Fibroblast of peridontal ligament (primary cell): Measurements from ENCODE around the gene GFER.

Experiments used
- DNase-seq: peaks from one replicate; pipeline ENCODE4 v3.0.0-alpha.2; 2010; ENCODE audit errors: extremely low read depth

Gene GFER

DNA sequence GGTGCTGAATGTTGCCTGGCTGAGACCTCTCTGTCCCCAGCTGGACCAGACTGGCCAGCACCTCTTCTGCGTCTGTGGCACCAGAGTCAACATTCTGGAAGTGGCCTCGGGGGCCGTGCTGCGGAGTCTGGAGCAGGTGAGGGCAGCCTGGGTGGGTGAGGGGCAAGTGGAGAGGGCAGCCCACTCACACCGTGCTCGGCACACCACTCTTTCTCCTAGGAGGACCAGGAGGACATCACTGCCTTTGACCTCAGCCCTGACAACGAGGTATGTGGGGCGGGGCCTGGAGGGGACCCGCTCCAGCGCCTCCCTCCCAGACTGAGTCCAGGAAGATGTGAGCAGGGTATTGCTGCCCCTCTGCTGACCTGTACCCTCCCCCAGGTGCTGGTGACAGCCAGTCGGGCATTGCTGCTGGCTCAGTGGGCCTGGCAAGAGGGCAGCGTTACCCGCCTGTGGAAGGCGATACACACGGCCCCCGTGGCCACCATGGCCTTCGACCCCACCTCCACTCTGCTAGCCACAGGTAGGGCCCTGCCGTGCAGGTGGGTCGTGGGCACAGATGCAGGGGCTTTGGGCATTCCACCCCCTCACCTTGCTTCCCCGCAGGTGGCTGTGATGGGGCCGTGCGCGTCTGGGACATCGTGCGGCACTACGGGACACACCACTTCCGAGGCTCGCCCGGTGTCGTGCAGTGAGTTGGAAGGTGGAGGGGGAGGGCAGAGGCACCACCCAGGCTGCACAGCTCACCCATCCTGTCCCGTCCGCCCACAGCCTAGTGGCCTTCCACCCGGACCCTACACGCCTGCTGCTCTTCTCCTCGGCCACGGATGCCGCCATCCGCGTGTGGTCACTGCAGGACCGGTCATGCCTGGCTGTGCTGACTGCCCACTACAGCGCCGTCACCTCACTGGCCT lies 9.6 kb upstream of the GFER start:
- no peak for DNase-seq

DNA sequence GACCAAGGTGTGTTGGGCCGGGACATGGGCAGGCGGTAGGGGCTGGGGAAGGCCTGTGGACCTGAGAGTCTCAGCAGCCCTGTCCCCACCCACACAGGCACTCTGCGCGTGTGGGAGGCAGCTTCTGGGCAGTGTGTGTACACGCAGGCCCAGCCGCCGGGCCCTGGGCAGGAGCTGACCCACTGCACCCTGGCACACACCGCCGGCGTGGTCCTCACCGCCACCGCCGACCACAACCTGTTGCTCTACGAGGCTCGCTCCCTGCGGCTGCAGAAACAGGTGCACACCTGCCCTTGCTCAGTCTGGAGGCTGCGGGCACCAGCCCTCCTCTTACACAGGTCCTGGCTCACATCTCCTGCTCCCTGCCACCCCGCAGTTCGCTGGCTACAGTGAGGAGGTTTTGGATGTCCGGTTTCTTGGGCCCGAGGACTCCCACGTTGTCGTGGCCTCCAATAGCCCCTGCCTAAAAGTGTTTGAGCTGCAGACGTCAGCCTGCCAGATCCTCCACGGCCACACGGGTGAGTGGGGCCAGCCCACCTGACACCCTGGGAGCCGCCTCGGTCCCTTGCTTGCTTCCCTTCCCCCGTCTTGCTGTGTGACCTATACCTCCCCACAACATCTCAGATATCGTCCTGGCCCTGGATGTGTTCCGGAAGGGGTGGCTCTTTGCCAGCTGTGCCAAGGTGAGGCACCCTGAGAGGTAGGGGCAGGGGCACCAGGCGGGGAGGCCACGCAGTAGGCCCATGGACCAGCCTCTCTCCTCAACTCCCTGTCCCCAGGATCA lies 8.4 kb upstream of the GFER start:
- DNase-seq: no peak

DNA sequence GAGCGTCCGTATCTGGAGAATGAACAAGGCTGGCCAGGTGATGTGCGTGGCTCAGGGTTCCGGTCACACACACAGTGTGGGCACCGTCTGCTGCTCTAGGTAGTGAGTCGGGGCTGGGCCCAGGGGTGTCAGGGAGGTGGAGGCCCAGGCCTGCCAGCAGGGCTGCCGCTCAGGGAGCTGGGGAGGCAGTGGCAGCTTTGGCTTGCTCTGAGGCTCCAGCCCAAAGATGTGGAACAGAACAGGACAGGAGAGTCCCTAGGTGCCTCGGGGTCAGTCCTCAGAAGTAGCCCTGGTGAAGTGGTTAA lies 7.8 kb upstream of the GFER start:
- DNase-seq: no peak

DNA sequence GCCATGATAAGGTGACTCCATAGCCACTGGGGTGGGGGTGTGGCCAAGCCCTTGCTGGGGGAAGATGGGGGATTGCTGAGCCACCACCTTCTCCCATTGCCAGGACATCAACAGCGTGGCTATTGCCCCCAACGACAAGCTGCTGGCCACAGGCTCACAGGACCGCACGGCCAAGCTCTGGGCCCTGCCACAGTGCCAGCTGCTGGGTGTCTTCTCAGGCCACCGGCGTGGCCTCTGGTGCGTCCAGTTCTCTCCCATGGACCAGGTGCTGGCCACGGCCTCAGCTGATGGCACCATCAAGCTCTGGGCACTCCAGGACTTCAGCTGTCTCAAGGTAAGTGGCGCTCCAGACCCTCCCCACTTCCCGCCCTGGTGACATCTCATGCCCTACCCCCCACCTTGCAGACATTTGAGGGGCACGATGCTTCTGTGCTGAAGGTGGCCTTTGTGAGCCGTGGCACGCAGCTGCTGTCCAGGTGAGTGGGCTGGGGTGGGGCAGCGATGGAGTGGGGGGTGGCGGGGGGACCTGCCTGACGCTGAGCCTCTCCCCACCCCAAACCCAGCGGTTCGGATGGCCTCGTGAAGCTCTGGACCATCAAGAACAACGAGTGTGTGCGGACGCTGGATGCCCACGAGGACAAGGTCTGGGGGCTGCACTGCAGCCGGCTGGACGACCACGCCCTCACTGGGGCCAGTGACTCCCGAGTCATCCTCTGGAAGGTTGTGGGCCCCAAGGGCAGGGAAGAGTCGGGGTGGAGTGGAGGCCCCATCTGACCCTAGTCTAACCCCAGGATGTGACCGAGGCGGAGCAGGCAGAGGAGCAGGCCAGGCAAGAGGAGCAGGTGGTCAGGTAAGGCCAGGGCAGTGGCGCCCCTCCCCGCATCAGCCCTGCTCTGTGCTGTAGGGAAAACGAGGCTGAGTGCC lies 6.8 kb upstream of the GFER start:
- DNase-seq: no peak

DNA sequence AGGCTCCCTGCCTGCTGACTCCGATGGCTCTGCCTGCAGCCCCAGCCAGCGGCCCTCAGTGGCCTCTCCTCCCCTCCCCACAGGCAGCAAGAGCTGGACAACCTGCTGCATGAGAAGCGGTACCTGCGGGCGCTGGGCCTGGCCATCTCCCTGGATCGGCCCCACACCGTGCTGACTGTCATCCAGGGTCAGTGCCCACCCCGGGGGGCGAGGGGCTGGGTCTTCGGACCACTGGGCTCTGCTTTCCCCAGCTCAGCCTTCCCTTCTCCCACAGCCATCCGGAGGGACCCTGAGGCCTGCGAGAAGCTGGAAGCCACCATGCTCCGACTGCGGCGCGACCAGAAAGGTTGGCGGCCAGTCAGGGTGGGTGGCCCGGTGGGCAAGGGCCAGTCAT lies 6.1 kb upstream of the GFER start:
- no peak for DNase-seq

DNA sequence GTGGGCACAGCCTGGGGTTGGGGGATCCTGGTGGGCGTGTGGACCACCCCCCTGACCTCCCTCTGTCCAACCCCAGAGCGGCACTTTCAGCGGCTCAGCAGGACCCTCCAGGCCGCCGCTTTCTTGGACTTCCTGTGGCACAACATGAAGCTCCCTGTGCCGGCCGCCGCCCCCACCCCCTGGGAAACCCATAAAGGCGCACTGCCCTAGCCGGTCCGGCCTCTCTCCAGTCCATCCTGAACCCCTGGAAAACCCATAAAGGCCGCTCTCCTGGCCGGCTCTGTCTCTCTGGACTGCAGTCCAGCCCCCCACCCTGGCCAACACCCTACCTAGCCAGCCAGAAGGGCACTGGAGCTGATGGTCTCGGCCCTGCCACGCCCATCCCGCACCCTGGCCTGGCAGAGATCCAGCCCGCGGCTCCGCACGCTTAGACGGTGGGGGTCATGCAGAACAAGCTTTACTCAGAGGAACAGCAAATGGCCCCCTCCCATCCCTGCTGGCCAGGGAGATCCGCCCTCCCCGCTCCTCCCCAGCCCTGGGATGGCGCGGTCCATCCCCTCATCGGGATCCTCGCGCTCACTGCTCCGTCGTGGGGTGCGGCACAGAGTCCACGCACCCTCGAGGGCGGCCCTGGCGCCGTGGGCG lies 5.4 kb upstream of the GFER start:
- no peak for DNase-seq

DNA sequence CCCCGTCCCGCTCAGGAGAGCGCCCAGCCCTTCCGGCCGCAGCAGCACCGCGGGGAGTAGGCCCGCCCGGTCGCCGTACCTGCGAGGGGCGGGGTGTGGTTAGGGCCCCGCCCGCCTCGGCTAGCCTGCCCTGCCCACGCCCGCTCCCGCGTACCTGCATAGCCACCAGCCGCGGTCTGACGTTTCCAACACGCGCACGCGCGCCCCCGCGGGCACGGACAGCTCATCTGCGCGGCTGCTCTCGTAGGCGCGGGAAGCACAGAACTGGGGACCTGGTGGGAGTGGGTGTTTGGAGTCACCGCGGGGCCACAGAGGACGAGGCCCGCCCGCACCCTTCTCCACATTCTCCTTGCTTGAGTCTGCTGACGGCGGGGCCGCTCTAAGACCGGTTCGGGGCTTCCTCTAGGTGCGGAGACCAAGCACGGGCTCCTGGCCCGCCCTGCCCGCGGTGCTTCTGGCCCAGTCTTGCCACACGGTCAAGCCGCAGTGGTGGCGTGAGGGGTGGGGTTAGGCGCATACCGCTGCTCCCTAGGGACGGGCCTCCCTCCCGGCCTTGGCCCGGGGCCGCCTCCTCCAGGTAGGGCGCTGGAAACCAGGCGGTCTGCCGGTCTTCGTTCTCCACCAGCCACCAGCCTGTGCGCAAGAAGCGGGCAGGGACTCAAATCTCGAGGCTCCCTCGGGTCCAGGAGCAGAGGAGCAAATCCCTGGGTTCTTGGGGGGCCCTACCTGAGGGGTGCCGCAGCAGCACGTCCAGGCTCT lies 4.5 kb upstream of the GFER start:
- DNase-seq: no peak

DNA sequence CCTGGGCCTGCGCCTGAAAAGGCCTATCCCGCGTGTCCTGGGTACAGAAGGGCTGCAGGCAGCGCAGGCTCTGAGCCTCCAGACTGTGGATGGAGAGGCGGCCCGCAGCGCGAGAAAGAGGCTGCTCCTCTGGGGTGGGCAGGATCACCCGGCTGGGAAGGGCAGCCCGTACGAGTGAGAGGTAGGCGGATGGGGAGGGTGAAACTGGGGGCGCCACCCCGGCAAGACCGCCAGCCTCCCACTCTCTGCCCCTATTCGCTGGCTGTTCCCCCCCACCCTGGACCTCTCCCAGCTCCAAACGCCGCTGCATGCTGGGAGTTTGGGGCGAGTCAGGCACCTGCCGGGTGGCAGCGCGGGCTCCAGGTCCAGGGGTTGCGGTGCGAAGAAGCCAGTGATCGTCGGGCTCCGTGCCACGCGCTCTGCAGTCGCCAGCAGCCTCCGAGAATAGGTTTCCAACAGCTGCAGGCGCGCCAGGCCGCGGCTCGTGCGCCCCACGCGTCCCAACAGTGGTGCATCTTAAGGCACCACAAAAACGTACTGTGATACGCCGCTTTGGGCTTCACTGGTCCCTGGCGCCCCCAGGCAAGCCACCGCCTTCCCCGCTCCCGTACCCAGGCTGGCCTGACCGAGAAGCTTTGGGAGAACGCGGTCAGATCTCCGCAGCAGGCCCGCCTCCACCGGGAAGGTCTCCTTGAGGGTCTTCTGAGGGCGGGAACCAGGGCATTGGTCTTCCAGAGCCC lies 3.8 kb upstream of the GFER start:
- no peak for DNase-seq

DNA sequence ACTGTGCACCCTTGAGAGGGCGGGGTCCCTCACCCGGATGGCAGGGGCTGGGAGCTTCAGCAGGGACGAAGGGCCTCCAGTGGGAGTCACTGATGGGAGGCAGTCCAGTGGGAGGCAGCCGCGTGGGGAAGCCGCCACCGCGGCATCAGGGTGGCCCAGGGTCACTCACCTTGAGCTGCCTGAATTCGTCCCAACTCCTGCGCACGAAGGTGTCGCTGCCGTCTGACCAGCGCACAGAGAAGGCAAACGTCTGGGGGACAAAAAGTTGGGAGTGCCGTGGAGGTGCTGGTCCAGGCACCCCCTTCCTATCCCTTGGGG lies 3.3 kb upstream of the GFER start:
- no peak for DNase-seq

DNA sequence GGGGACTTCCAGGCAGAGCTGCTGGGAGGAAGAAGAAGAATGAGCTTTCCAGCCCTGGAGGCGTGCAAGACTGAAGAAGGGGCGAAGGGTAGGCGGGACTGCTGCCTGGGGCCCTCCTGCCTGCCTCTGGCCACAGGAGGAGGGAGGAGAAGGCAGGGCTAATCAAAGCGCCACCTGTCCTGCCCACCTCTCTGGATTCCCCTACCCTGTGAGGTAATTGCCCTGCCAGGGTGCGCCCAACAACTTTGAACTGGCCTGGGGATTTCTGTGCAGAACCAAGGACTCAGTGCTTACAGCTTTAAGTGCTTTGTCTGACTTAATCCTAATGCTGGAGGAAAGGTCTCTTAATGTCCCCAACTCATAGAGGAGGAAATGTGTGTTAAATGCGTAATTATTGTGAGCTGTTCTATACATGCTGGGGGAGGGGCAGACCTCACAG lies 2.6 kb upstream of the GFER start, which contains the start of gene NOXO1:
Gene NOXO1, minus strand, starts transcription at position 72 of the 439 bp plus-strand sequence. CDS start 290 bp downstream, outside the sequence.
- DNase-seq: no peak

DNA sequence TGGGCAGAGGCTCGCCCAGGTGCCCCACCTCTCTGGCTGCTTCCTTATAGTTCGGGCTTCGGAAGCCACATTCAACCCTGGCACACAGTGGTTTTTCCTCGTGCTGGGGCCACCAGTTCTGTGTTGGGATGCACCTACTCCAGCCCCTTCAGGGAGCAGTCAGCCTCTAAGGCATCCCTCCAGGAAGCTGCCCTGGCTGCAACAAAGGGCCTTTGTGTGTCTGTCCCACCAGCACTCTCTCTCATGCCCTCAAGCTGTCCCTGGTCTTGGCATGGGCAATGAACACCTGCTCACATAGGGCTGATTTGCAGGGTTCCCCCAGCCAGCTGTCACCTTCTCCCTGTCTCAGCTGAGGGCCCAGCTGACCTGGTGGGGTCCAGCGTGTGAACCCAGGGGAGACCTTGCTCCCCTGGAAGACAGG lies 2.0 kb upstream of the GFER start:
- DNase-seq: no peak

DNA sequence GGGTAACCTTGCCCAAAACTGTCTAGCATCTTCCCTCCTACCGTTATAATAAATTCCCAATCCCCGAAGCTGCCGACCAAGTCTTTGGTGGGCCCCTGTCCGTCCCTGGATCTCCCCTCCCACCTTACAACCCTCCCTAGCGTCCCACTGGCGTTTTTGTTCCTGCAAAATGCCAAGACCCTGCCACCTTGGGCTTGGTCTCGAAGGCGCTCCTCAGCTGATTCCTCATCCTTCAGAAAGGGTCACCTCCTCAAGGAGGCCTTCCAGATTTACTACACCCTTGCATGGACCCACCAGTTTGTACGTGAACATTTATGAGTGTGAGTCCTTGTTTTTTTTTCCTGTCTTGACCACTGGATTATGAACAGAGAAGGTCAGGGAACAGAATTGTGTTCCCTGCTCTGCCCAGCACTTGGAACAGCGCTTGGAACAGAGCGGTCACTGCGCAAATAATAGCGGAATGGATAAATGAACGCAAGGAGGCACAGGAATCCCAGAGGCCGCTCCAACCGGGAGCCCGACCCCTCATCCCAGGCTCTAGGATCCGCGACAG lies 926 bp upstream of the GFER start:
- DNase-seq: no peak

DNA sequence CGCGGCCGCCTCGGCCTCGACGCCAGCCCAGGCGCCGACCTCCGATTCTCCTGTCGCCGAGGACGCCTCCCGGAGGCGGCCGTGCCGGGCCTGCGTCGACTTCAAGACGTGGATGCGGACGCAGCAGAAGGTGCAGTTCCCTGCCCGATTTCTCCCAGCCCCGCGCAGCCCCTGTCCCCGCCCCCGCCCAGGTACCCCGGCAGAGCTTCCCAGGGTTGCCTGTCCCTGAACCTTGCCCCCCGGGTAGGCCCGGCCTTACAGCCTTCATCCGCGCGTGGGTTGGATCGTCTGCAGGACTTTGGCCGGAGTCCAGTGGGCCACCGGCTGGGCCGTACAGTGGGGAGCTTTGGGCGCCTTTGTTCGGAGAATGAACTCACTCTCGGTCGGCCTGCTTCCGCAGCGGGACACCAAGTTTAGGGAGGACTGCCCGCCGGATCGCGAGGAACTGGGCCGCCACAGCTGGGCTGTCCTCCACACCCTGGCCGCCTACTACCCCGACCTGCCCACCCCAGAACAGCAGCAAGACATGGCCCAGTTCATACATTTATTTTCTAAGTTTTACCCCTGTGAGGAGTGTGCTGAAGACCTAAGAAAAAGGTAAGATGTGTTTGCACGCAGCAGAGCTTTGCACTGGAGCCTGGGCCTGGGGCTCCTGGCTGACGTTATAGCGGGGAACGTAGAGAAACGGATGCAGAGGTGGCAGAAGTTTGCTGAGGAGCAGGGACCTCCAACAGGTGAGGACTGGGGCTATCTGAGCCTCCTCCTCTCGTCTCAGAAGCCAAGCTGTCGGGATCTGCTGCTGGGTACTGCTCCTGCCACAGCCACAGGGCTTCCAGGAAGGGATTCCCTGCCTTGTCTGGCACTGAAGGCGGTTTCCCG lies 593 bp downstream of the GFER start:
- DNase-seq: peak; percentile 14

DNA sequence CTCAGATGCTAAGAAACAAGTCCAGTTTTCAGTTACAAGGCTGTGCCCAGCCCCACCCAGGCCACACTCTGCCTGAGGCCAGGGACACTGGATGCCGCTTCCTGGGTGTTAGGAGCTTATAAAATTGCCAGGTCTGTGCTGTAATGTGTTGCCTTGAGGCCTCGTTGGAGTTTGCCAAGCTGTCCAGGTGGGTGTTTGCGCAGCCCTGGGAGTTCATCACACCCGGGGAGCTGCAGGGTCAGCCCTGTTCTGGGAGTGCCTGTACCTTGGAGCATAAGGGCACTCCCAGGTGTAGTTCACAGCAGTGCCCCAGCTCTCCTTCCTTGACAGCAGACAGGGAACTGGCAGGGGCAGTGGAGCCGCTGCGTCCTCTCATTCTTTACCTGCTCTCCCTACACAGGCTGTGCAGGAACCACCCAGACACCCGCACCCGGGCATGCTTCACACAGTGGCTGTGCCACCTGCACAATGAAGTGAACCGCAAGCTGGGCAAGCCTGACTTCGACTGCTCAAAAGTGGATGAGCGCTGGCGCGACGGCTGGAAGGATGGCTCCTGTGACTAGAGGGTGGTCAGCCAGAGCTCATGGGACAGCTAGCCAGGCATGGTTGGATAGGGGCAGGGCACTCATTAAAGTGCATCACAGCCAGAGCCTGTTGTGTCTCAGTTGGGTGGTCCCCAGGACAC lies 1.6 kb downstream of the GFER start:
- DNase-seq: no peak

DNA sequence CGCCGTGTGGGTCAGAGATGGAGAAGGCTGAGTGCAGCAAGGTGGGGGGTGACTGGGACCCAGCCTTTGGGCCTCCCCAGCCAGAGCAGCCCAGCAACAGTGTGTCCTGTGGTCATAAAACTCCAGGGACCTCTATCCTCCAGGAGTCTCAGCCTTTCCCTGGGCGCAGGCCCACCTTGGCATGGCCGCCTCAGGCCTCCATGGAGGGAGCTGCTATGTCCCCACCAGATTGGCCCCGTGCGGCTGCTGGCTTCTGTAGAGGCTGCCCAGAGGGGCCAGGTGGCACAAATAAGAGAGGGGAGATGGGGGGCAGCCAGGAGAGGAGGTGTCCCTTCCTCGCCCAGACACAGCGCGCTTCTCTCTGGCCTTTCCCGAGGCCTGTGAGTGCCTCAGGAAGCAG lies 3.2 kb downstream of the GFER start:
- no peak for DNase-seq

DNA sequence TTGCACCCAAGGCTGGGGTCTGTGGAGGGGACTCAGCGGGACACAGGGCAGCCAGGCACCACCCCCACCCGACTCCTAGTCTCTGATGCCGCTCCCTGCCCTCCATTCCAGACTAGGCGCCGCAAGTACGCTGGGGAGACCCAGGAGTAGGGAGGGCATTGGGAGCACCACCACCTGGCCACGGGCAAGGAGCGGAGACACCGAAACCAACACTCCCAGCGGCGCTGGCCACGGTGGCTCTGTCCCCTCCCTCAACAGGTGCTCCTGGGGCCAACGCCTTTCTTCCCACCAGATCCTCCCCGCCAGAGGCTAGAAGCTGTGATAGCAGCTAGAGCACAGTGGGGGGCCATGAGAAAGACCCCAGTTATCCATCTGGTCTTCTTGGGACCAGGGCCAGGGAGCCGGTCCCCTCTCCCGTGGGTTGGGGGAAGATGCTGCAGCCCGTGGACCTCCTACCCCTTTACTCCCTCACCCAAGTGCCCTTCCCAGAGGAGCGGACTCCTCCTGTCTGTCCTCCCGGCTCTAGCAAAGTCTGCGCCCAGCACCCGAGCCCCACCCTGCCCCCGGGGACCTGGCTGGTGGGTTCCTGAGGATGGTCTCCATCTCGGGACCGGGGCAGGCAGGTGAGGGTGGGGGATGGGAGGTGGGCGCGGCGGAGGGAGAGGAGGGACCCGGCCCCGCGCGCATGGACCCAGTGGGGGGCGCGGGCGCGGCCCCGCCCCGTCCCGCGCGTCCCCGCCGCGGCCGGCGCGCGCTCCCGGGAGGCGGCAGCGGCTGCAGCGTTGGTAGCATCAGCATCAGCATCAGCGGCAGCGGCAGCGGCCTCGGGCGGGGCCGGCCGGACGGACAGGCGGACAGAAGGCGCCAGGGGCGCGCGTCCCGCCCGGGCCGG lies 5.5 kb downstream of the GFER start, which contains the start of gene SYNGR3:
Gene SYNGR3, plus strand, starts transcription at position 762 of the 892 bp plus-strand sequence. CDS start 133 bp downstream, outside the sequence.
- DNase-seq: no peak

DNA sequence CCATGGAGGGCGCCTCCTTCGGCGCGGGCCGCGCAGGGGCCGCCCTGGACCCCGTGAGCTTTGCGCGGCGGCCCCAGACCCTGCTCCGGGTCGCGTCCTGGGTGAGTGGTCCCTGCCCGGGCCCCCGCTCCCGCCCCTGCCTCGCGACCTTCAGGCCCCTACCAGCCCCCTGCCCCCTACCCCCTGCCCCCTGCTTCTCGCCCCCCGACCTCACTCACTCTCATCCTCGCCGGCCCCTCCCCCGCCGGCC lies 6.0 kb downstream of the GFER start:
- no peak for DNase-seq
